HG03378 (cell line): Measurements from ENCODE around the gene MAP4K3.
"Not testable (repeated sequence)": the region's sequence is repeated elsewhere in the genome, so short reads cannot be mapped to it uniquely, and the experiment has no call there.

Experiments
- ATAC-seq: cut with Tn5 transposase; IDR thresholded peaks from one replicate; pipeline ENCODE4 v1.9.1; 2021; ENCODE audit warnings: mild to moderate bottlenecking, moderate library complexity; ENCODE audit not compliant: unreplicated experiment

MAP4K3 gene

GRCh38 chr2:39411181-39411944 is 25.7 kb downstream of the MAP4K3 start:
- ATAC-seq = no peak

- ATAC-seq = no peak
Observed at GRCh38 chr2:39409697-39410389, 27.2 kb downstream of the MAP4K3 start.

GRCh38 chr2:39408351-39409136 is 28.5 kb downstream of the MAP4K3 start:
- ATAC-seq = peak; percentile 62

- ATAC-seq = no peak
Observed at GRCh38 chr2:39407516-39408296, 29.4 kb downstream of the MAP4K3 start.

GRCh38 chr2:39405364-39405763 is 31.7 kb downstream of the MAP4K3 start:
- ATAC-seq = no peak

- ATAC-seq = no peak
Observed at GRCh38 chr2:39403311-39403710, 33.8 kb downstream of the MAP4K3 start.

- no peak for ATAC-seq
Observed at GRCh38 chr2:39401319-39401718, 35.8 kb downstream of the MAP4K3 start.

- ATAC-seq = no peak
Observed at GRCh38 chr2:39399570-39399969, 37.5 kb downstream of the MAP4K3 start.

GRCh38 chr2:39395313-39395712 is 41.8 kb downstream of the MAP4K3 start:
- no peak for ATAC-seq

GRCh38 chr2:39394516-39394961 is 42.5 kb downstream of the MAP4K3 start:
- ATAC-seq = no peak

GRCh38 chr2:39392672-39393071 is 44.4 kb downstream of the MAP4K3 start:
- no peak for ATAC-seq

- ATAC-seq = no peak
Observed at GRCh38 chr2:39390216-39390615, 46.9 kb downstream of the MAP4K3 start.

GRCh38 chr2:39386064-39386463 is 51.0 kb downstream of the MAP4K3 start:
- ATAC-seq = no peak

GRCh38 chr2:39385172-39385571 is 51.9 kb downstream of the MAP4K3 start:
- no peak for ATAC-seq

GRCh38 chr2:39384071-39384470 is 53.0 kb downstream of the MAP4K3 start:
- not testable (repeated sequence) for ATAC-seq

GRCh38 chr2:39383146-39383545 is 53.9 kb downstream of the MAP4K3 start:
- no peak for ATAC-seq

- ATAC-seq = no peak
Observed at GRCh38 chr2:39381653-39382052, 55.4 kb downstream of the MAP4K3 start.

- ATAC-seq = no peak
Observed at GRCh38 chr2:39380525-39381150, 56.4 kb downstream of the MAP4K3 start.

- peak; percentile 82 for ATAC-seq
Observed at GRCh38 chr2:39379643-39380524, 57.2 kb downstream of the MAP4K3 start.
